GM18519 (cell line): Measurements from ENCODE around the gene PARD6G.
"Not testable (repeated sequence)": the region's sequence is repeated elsewhere in the genome, so short reads cannot be mapped to it uniquely, and the experiment has no call there.

Source experiments
- ATAC-seq: cut with Tn5 transposase; IDR thresholded peaks from one replicate; pipeline ENCODE4 v1.9.1; 2021; ENCODE audit warnings: mild to moderate bottlenecking, moderate library complexity; ENCODE audit not compliant: unreplicated experiment, low FRiP score

Gene PARD6G

GRCh38 chr18:80176334-80177073 is 70.8 kb downstream of the PARD6G start:
- ATAC-seq: no peak

DNA sequence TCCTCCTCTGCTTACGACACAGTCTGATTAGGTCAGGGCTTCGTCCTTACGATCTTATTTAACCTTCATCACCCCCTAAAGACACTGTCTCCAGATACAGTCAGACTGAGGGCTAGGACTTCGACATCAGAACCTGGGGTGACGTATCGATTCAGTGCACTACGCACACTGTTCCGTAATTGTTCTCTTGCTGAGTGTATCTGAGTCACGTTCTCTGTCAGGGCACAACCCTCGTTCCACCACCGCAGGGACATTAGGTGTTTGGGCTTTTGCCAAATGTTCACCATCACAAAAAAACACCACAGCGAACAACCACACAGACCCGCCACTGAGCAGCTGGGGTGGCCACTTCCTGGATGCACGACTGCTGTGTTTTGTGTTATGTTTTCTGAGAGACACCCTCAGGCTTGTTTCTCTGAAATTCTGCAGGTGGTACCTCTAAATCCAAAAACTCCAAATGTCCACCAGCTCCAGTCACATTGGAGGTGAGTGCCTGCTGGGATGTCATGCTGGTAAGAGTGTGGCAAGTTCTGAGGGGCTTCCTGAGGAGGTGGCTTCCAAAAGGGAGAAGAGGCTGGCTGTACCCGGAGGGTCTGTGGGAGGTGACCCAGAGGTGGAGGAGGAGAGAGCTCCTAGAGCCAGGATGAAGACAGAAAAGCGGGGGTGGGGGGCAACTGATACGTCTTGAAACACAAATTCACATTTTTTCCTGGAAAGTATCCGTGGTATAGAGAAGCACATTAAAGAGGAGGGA is 71.7 kb downstream of the PARD6G start:
- no peak for ATAC-seq

DNA sequence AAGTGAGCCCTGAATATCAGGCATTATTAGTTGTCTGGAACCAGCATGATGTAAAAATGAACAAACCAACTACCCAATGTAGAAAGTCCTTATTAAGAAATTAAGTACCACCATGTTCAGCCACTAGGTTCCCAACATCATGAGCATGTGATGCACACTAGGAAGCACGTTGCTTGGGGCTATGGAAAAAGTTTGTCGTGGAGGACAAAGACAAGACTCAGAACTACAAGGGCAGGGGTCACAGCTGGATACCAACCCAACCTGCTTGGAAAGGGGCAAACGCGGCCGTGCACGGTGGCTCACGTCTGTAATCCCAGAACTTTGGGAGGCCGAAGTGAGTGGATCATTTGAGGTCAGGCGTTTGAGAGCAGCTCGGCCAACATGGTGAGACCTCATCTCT is 74.3 kb downstream of the PARD6G start:
- no peak for ATAC-seq

- ATAC-seq: no peak
Measured at GRCh38 chr18:80172056-80172455, 75.3 kb downstream of the PARD6G start.

- no peak for ATAC-seq
Measured at GRCh38 chr18:80171054-80171872, 76.1 kb downstream of the PARD6G start.

GRCh38 chr18:80170395-80171053 is 76.8 kb downstream of the PARD6G start:
- no peak for ATAC-seq

- ATAC-seq: no peak
Measured at GRCh38 chr18:80169607-80170006, 77.7 kb downstream of the PARD6G start.

DNA sequence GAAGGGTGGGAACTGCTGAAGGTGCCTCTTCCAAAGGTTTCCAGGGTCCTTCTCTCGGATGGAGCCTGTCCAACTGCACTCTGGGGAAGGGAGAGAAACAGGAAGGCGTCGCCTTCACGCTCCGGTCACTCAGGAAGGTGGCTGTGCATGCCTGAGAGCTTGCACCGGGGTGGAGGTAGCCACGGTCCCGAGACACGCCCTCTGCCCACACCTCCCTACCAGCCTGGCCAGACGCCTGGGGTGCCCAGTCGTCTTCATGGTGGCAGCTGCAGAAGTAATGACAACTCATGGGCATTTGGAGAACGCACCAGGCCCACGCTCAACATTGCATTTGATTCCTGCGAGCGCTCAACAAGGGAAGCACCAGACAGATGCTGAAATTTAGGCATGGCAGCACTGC is 78.3 kb downstream of the PARD6G start:
- no peak for ATAC-seq

DNA sequence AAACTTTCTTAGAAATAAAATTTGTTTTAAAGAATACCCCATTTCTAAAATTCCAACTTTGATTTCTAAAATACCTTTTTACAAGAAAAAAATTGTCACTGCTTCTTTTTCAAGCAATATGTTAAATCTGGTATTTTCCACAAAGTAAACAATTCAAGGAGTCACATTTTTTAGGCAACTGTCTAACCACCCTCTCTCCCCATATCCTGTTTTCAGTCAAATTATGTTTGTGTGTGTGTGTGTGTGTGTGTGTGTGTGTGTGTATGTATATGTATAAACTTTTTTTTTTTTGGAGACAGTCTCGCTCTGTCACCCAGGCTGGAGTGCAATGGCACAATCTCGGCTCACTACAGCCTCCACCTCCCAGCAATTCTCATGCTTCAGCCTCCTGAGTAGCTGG is 79.0 kb downstream of the PARD6G start:
- no peak for ATAC-seq

DNA sequence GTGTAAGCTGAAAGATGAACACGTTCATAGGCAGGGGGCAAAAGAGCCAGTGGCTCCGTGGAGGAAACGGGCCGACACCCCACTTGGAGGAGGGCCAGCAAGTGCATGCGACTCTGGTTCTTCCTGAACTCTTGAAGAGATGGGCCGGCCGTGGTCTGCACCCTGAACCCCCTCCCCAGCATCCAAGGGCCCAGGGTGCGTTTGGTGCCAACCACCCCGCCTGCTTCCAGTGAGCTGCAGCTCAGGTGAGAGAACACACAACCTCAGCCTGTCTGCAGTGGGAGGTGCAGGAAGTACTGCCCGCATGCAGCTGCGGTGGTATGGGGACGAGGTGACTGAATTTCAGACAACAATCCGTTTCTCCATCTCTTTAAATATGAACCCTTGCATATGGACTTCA is 79.4 kb downstream of the PARD6G start:
- no peak for ATAC-seq

DNA sequence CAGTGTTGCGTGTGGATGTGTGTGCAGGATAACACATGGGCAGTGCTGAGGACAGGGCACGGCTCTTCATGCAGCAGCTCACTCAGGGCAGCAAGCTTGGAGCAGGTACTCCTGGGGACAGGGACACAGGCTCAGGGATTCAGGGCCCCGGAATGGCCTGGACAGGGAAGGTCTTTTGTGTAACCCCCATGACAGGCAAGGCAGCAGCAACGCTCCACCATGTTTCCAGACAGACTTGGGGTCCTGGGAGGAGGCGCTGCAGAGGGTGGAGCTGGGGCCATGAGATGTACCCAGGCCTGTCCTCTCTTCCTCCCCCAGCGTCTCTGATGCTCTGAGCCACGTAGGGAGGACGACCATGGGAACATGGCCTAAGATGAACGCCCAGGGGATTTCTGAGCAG is 80.0 kb downstream of the PARD6G start:
- no peak for ATAC-seq

DNA sequence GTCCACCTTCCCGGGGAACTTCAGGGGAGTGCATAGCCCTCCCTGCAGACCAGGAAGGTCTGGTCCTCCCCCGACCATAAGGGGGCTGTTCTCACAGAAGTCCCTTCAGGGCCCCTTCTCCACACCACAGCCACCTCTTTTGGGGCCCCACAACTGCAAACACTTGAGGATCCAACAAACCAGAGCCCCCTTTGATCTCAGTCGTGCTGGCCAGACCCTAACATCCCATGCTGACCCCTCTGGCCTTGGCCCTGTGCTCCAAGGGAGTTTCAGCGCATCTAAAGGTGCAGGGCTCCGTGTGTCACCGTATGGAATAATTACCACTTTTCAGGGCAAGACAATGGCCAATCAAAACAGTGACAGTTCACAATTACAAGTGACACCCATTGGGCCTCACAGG is 80.6 kb downstream of the PARD6G start:
- no peak for ATAC-seq

DNA sequence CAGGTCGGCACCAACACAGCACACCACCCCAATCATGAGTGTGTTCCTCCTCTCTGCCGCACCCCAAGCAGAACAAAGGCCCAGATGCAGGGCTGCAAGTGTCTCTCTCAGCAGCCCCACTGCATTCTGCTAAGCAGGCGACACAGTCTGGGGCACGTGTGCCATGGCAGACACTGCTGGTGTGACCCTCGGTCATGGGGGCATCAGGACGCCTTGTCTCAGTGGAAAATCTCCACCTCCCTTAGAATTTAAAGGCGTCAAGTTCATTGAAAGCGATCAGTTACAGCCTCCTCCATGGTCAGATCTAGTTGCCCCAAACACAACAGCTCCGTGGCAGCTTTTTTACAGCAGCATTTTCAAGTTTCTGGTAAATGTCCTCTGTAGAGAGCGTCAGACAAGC is 81.1 kb downstream of the PARD6G start:
- ATAC-seq: no peak

GRCh38 chr18:80164727-80165355 is 82.5 kb downstream of the PARD6G start:
- not testable (repeated sequence) for ATAC-seq

- no peak for ATAC-seq
Measured at GRCh38 chr18:80163183-80163582, 84.1 kb downstream of the PARD6G start.

DNA sequence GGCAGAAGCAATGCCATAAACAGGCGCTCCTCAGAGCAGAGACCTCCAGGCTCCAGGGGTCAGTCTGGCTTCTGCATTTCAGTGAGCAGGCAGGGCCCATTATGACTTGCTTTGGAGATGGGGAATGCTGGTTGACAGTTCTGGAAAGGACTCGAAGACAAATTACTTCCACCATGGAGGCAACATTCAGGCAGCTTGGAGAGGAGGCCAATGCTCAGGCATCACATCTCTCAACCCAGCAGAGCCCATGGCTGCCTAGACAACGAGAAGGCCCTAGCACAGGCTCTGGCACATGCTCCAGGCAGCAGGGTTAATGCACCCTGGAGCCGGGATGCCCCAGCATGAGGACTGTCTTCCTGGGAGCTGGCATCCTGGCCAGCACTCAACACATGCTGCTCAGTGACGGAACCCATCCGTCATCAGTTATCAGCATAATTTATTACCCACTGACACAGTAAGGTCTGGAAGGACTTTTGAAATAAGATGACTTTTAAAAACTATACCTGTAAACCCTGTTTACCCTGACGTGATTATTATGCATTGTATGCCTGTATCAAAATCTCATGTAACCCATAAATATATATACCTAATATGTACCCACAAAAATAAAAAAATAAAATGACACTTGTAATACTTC is 85.4 kb downstream of the PARD6G start:
- ATAC-seq: no peak

GRCh38 chr18:80159713-80160636 is 87.3 kb downstream of the PARD6G start:
- ATAC-seq: no peak

DNA sequence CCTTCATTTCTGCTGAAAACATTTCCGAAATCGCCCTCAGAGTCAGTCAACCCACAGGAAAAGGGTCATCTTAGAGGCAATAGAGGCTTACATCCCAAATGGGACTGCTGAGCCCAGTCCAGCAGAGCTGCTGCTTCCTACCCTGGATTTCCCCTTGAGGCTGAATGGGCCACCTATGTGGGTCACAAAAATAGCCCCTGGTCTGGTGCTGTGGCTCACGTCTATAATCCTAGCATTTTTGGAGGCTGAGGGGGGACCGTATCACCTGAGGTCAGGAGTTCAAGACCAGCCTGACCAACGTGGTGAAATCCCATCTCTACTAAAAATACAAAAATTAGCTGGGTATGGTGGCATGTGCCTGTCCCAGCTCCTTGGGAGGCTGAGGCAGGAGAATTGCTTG is 88.9 kb downstream of the PARD6G start:
- ATAC-seq: no peak
